Stimulated activated CD4-positive, alpha-beta T cell treated with anti-CD3 and anti-CD28 coated beads, TNF-alpha, amount 100 ng/mL, for 48 hours (primary cell): ENCODE data around the gene DDIT3.

ENCODE experiments used
- DNase-seq, 3 donors: peaks; one replicate each; pipeline ENCODE4 v3.0.0-alpha.2; 2020; ENCODE audit warnings: low read depth in 3 of 3

The DDIT3 gene

GRCh38 chr12:57467915-57468314, 52.4 kb downstream of the DDIT3 start:
- no peak for DNase-seq

GRCh38 chr12:57467212-57467874, 53.0 kb downstream of the DDIT3 start:
- DNase-seq, result no peak
